ENCODE measurements around the gene STARD13.

- TF ChIP-seq CTCF (IDR thresholded peaks at IDR 0.05) (no peak), EZH2 (IDR thresholded peaks at IDR 0.05; ENCODE audit: borderline replicate concordance, insufficient read depth, low read depth, low read length, poor library complexity, severe bottlenecking) (no peak)
These were observed 118.1 kb downstream of the STARD13 start for GRCh38 chr13:33167491-33167890.

All from B cell (primary cell).